Measurements from ENCODE around the gene LANCL1.

The LANCL1 gene

DNA sequence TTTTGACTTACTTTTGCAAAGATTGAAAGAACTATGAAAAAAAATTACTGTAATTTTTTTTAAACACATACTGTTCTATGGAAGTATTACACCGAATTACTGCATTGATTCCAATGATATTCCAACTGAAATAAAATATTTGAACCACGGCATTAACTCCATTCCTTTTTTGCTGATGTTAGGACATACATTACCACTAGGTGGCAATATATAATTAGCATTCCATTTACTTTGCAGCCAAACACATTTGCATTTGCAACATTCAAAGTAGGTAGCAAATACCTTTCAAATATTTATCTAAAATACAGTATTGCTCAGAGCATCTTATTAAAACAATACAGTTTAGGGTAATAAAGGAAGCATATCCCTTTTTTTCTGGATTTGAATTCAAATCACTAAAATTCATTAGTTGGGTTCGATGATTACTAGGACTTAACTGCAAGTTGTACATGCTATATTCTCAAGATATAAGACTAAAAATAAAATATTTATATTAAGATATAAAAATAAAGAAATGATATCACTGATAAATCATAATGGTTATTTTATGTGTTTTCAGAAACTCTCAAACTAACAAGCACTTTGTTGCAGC is 31.3 kb downstream of the LANCL1 start:
- no peak overlapping the region for H3K9ac ChIP-seq (ENCODE audit: low read length)
- H4K20me1 ChIP-seq (ENCODE audit: insufficient read depth, low read length): no peaks in the 10 kb centered on the region
- H3K27me3 ChIP-seq (ENCODE audit: low read depth, low read length): no peaks in the 10 kb centered on the region
- no peaks in the 10 kb centered on the region for H3K9me3 ChIP-seq (ENCODE audit: insufficient read depth, low read length)
- H2AFZ ChIP-seq (ENCODE audit: low read depth, low read length): no peak overlapping the region
- no peak overlapping the region for H3K27ac ChIP-seq (ENCODE audit: low read length)
- no peaks in the 10 kb centered on the region for H3K79me2 ChIP-seq (ENCODE audit: low read length)
- H3K4me2 ChIP-seq (ENCODE audit: low read length): no peak overlapping the region
- H3K36me3 ChIP-seq (replicated peaks; ENCODE audit: low read depth, low read length): peaks cover 13% of the 10 kb centered on the region
- no peaks in the 10 kb centered on the region for H3K4me1 ChIP-seq (ENCODE audit: low read length)
- TF ChIP-seq CTCF (IDR thresholded peaks at IDR 0.05; ENCODE audit: low read depth, low read length) (peak; percentile 75), EZH2phosphoT487 (IDR thresholded peaks at IDR 0.05; ENCODE audit: low read depth) (no peak)
- H3K4me3 ChIP-seq (ENCODE audit: low read length): no peak overlapping the region

GRCh38 chr2:210443527-210443926 is 33.0 kb downstream of the LANCL1 start:
- Histone ChIP-seq H3K9me3 (ENCODE audit: insufficient read depth, low read length) (no peaks in the 10 kb centered on the region), H3K79me2 (ENCODE audit: low read length) (no peaks in the 10 kb centered on the region), H3K4me2 (ENCODE audit: low read length) (no peak overlapping the region), H3K27ac (ENCODE audit: low read length) (no peak overlapping the region), H3K27me3 (ENCODE audit: low read depth, low read length) (no peaks in the 10 kb centered on the region), H3K9ac (ENCODE audit: low read length) (no peak overlapping the region), H2AFZ (ENCODE audit: low read depth, low read length) (no peak overlapping the region), H3K36me3 (replicated peaks; ENCODE audit: low read depth, low read length) (peaks cover 26% of the 10 kb centered on the region), H3K4me3 (ENCODE audit: low read length) (no peak overlapping the region), H4K20me1 (ENCODE audit: insufficient read depth, low read length) (no peaks in the 10 kb centered on the region), H3K4me1 (ENCODE audit: low read length) (no peaks in the 10 kb centered on the region)
- TF ChIP-seq CTCF (IDR thresholded peaks at IDR 0.05; ENCODE audit: low read depth, low read length) (no peak), EZH2phosphoT487 (IDR thresholded peaks at IDR 0.05; ENCODE audit: low read depth) (no peak)

- H3K9ac ChIP-seq (ENCODE audit: low read length): no peak overlapping the region
- TF ChIP-seq EZH2phosphoT487 (IDR thresholded peaks at IDR 0.05; ENCODE audit: low read depth) (no peak), CTCF (IDR thresholded peaks at IDR 0.05; ENCODE audit: low read depth, low read length) (no peak)
- H3K79me2 ChIP-seq (ENCODE audit: low read length): no peaks in the 10 kb centered on the region
- no peak overlapping the region for H3K27ac ChIP-seq (ENCODE audit: low read length)
- no peak overlapping the region for H3K4me2 ChIP-seq (ENCODE audit: low read length)
- no peaks in the 10 kb centered on the region for H4K20me1 ChIP-seq (ENCODE audit: insufficient read depth, low read length)
- H3K27me3 ChIP-seq (ENCODE audit: low read depth, low read length): no peaks in the 10 kb centered on the region
- H3K36me3 ChIP-seq (replicated peaks; ENCODE audit: low read depth, low read length): peaks cover 27% of the 10 kb centered on the region
- no peak overlapping the region for H3K4me3 ChIP-seq (ENCODE audit: low read length)
- no peaks in the 10 kb centered on the region for H3K4me1 ChIP-seq (ENCODE audit: low read length)
- H3K9me3 ChIP-seq (ENCODE audit: insufficient read depth, low read length): no peaks in the 10 kb centered on the region
- H2AFZ ChIP-seq (ENCODE audit: low read depth, low read length): no peak overlapping the region
Observed at GRCh38 chr2:210442878-210443277, 33.7 kb downstream of the LANCL1 start.

- no peak overlapping the region for H3K27ac ChIP-seq (ENCODE audit: low read length)
- peaks cover 30% of the 10 kb centered on the region for H3K36me3 ChIP-seq (replicated peaks; ENCODE audit: low read depth, low read length)
- no peak overlapping the region for H2AFZ ChIP-seq (ENCODE audit: low read depth, low read length)
- no peak overlapping the region for H3K4me2 ChIP-seq (ENCODE audit: low read length)
- no peaks in the 10 kb centered on the region for H3K9me3 ChIP-seq (ENCODE audit: insufficient read depth, low read length)
- TF ChIP-seq EZH2phosphoT487 (IDR thresholded peaks at IDR 0.05; ENCODE audit: low read depth) (no peak), CTCF (IDR thresholded peaks at IDR 0.05; ENCODE audit: low read depth, low read length) (no peak)
- H4K20me1 ChIP-seq (ENCODE audit: insufficient read depth, low read length): no peaks in the 10 kb centered on the region
- H3K79me2 ChIP-seq (ENCODE audit: low read length): no peaks in the 10 kb centered on the region
- H3K4me3 ChIP-seq (ENCODE audit: low read length): no peak overlapping the region
- H3K9ac ChIP-seq (ENCODE audit: low read length): no peak overlapping the region
- H3K4me1 ChIP-seq (ENCODE audit: low read length): no peaks in the 10 kb centered on the region
- H3K27me3 ChIP-seq (ENCODE audit: low read depth, low read length): no peaks in the 10 kb centered on the region
Observed at GRCh38 chr2:210442457-210442856, 34.1 kb downstream of the LANCL1 start.
